C1 segment of cervical spinal cord (tissue), 14 donors: ENCODE results near the gene RPS6KA5.
"Not testable (repeated sequence)": the region's sequence is repeated elsewhere in the genome, so short reads cannot be mapped to it uniquely, and the experiment has no call there.

Experiments
- DNase-seq, 14 donors: peaks; one replicate each; lab custom pipeline; 2025; lab: John Stamatoyannopoulos, UW

Gene RPS6KA5

GRCh38 chr14:91067186-91067585 lies 6.7 kb upstream of the RPS6KA5 start:
- DNase-seq = no peak

- DNase-seq = no peak
These were observed 4.8 kb upstream of the RPS6KA5 start for GRCh38 chr14:91065266-91065665.

GRCh38 chr14:91063119-91063518 lies 2.7 kb upstream of the RPS6KA5 start:
- no peak for DNase-seq

- DNase-seq = no peak
These were observed 2.2 kb upstream of the RPS6KA5 start for GRCh38 chr14:91062600-91062999.

- peak in 1 of 14 donors; percentile 40 for DNase-seq
These were observed 831 bp upstream of the RPS6KA5 start for GRCh38 chr14:91061056-91061887.

- DNase-seq = peak in 8 of 14 donors; percentile 25 to 60 (median 41)
These were observed 678 bp downstream of the RPS6KA5 start for GRCh38 chr14:91059576-91060350.

- peak in 1 of 14 donors; percentile 2 for DNase-seq
These were observed 2.3 kb downstream of the RPS6KA5 start for GRCh38 chr14:91058042-91058581.

GRCh38 chr14:91056361-91056760 lies 4.1 kb downstream of the RPS6KA5 start:
- DNase-seq = no peak

GRCh38 chr14:91055016-91055415 lies 5.4 kb downstream of the RPS6KA5 start:
- DNase-seq = no peak

- DNase-seq = no peak
These were observed 11.8 kb downstream of the RPS6KA5 start for GRCh38 chr14:91048676-91049075.

- no peak for DNase-seq
These were observed 12.2 kb downstream of the RPS6KA5 start for GRCh38 chr14:91048265-91048664.

- DNase-seq = no peak
These were observed 13.2 kb downstream of the RPS6KA5 start for GRCh38 chr14:91047174-91047753.

GRCh38 chr14:91046488-91047072 lies 13.9 kb downstream of the RPS6KA5 start:
- DNase-seq = no peak

- DNase-seq = no peak
These were observed 19.0 kb downstream of the RPS6KA5 start for GRCh38 chr14:91041450-91041849.

- no peak for DNase-seq
These were observed 19.9 kb downstream of the RPS6KA5 start for GRCh38 chr14:91040545-91040944.

GRCh38 chr14:91038439-91038838 lies 22.0 kb downstream of the RPS6KA5 start:
- no peak for DNase-seq

GRCh38 chr14:91036741-91037469 lies 23.5 kb downstream of the RPS6KA5 start:
- DNase-seq = no peak

GRCh38 chr14:91035855-91036254 lies 24.6 kb downstream of the RPS6KA5 start:
- DNase-seq = no peak

- DNase-seq = not testable (repeated sequence)
These were observed 26.1 kb downstream of the RPS6KA5 start for GRCh38 chr14:91034379-91034778.

GRCh38 chr14:91032248-91032647 lies 28.2 kb downstream of the RPS6KA5 start:
- DNase-seq = no peak

- no peak for DNase-seq
These were observed 28.8 kb downstream of the RPS6KA5 start for GRCh38 chr14:91031666-91032065.
